HCT116 (cell line): ENCODE results near the gene HOXA13. TPM values are rescaled to one million over a fixed set of nuclear protein-coding genes. Genes with fewer than 3 reads are reported as not detected.

Experiments
- ATAC-seq: fragments of 200-7000 bp; cut with Tn5 transposase; 2 replicates; pipeline ENCODE4 v1.9.1; 2020; ENCODE audit warnings: mild to moderate bottlenecking, moderate library complexity
- BruUV-seq: library from RNA; stranded (reverse); fragments of 400-500 nt; replicated peaks from 2 replicates; lab custom pipeline; 2021; lab: Mats Ljungman, UMichigan
- CTCF ChIA-PET: fragments of 300-600 bp; sonication (Branson Sonifier 250); formaldehyde crosslinking; loops from one replicate; lab custom pipeline; 2021; ENCODE audit warnings: antibody characterized with exemption; lab: Charles Lee
- POLR2A ChIA-PET: fragments of 300-600, 350-600 bp; sonication (Branson Sonifier 250); formaldehyde crosslinking; loops from one replicate; lab custom pipeline; 2021; ENCODE audit warnings: antibody characterized with exemption; lab: Charles Lee
- RAD21 ChIA-PET, 2 experiments: fragments of 300-600 bp; sonication (Branson Sonifier 250); formaldehyde crosslinking; loops; one replicate each; lab custom pipeline; 2023; ENCODE audit warnings: low total read pairs in 2 of 2; ENCODE audit not compliant: uncharacterized antibody in 2 of 2, unreplicated experiment in 2 of 2, low non-redundant PET in 1 of 2; lab: Charles Lee
- DNase-seq: peaks from one replicate; pipeline ENCODE4 v3.0.0-alpha.2; 2010; ENCODE audit warnings: low read depth, low spot score
- H2AFZ ChIP-seq: fragments of 200-600 bp; shearing (Covaris generic), sonication (generic); 2 replicates; pipeline ENCODE4 v1.6.1; 2017; ENCODE audit warnings: low read depth, mixed run types, mixed read lengths, antibody characterized with exemption, low read length; ENCODE audit not compliant: poor library complexity, severe bottlenecking
- H3K27ac ChIP-seq: 2 replicates; pipeline ENCODE4 v1.5.1; 2012; ENCODE audit warnings: low read depth, low read length
- H3K27me3 ChIP-seq: fragments of 200-600 bp; sonication (generic); 2 replicates; pipeline ENCODE4 v1.6.1; 2016; ENCODE audit warnings: mixed run types, low read length, mixed read lengths; ENCODE audit not compliant: insufficient read depth
- H3K36me3 ChIP-seq, 2 experiments: fragments of 200-500 bp in 1 of 2; fragments of 200-600 bp in 1 of 2; sonication (Bioruptor generic) in 1 of 2; sonication (generic) in 1 of 2; 2 replicates each; pipeline versions ENCODE4 v1.5.1 to v1.6.1; 2014 to 2016; ENCODE audit warnings: low read length in 2 of 2, inconsistent platforms in 1 of 2, mixed read lengths in 1 of 2, mixed run types in 1 of 2; ENCODE audit not compliant: insufficient read depth in 2 of 2, control insufficient read depth in 1 of 2
- H3K4me1 ChIP-seq, 2 experiments: fragments of 200-600 bp in 1 of 2; sonication (generic) in 1 of 2; 2 replicates each; pipeline versions ENCODE4 v1.5.1 to v1.6.1; 2012 to 2017; ENCODE audit warnings: low read length in 2 of 2, inconsistent platforms in 1 of 2, mild to moderate bottlenecking in 1 of 2, mixed read lengths in 1 of 2, mixed run types in 1 of 2, moderate library complexity in 1 of 2; ENCODE audit not compliant: insufficient read depth in 2 of 2, control insufficient read depth in 1 of 2
- H3K4me2 ChIP-seq: fragments of 200-600 bp; sonication (generic); 2 replicates; pipeline ENCODE4 v1.6.1; 2017; ENCODE audit warnings: mixed run types, low read length, mixed read lengths
- H3K4me3 ChIP-seq, 2 experiments: fragments of 200-600 bp in 1 of 2; sonication (generic) in 1 of 2; replicated peaks in 1 of 2; 2 replicates each; pipeline ENCODE4 v1.5.1; 2011 to 2016; ENCODE audit warnings: low read length in 2 of 2, control low read depth in 1 of 2, low read depth in 1 of 2, mild to moderate bottlenecking in 1 of 2, mixed read lengths in 1 of 2, mixed run types in 1 of 2
- H3K79me2 ChIP-seq: fragments of 200-600 bp; sonication (generic); 2 replicates; pipeline ENCODE4 v1.6.1; 2017; ENCODE audit warnings: mild to moderate bottlenecking, mixed run types, low read length, moderate library complexity, mixed read lengths; ENCODE audit not compliant: insufficient read depth
- H3K9ac ChIP-seq: fragments of 200-600 bp; sonication (generic); 2 replicates; pipeline ENCODE4 v1.6.1; 2016; ENCODE audit warnings: low read length, mixed read lengths
- H3K9me2 ChIP-seq: fragments of 200-600 bp; sonication (generic), shearing (Covaris generic); 2 replicates; pipeline ENCODE4 v1.6.1; 2017; ENCODE audit warnings: mixed run types, mild to moderate bottlenecking, moderate library complexity; ENCODE audit not compliant: insufficient read depth
- H3K9me3 ChIP-seq, 2 experiments: fragments of 200-500 bp in 1 of 2; fragments of 200-600 bp in 1 of 2; sonication (Bioruptor generic) in 1 of 2; sonication (generic) in 1 of 2; 2 replicates each; pipeline ENCODE4 v1.6.1; 2014 to 2017; ENCODE audit warnings: low read length in 2 of 2, mixed read lengths in 2 of 2, inconsistent platforms in 1 of 2, low read depth in 1 of 2, mild to moderate bottlenecking in 1 of 2, mixed run types in 1 of 2, moderate library complexity in 1 of 2; ENCODE audit not compliant: control insufficient read depth in 1 of 2, insufficient read depth in 1 of 2
- H4K20me1 ChIP-seq: fragments of 200-600 bp; sonication (generic), shearing (Covaris generic); 2 replicates; pipeline ENCODE4 v1.6.1; 2017; ENCODE audit warnings: mixed run types, mild to moderate bottlenecking, moderate library complexity; ENCODE audit not compliant: insufficient read depth
- ELF1 ChIP-seq: IDR thresholded peaks from 2 replicates; pipeline ENCODE4 v1.6.1; 2012; ENCODE audit warnings: low read depth, borderline replicate concordance
- POLR2A ChIP-seq: IDR thresholded peaks from 2 replicates; pipeline ENCODE4 v1.7.0; 2011; ENCODE audit warnings: borderline replicate concordance; ENCODE audit not compliant: insufficient read depth, insufficient read length; ENCODE audit errors: extremely low read depth
- POLR2AphosphoS5 ChIP-seq: IDR thresholded peaks from 2 replicates; pipeline ENCODE4 v1.6.1; 2011; ENCODE audit warnings: mild to moderate bottlenecking, low read depth, low read length, moderate library complexity
- RAD21 ChIP-seq: IDR thresholded peaks from 2 replicates; pipeline ENCODE4 v1.6.1; 2012; ENCODE audit warnings: low read depth, mild to moderate bottlenecking
- SIN3A ChIP-seq: IDR thresholded peaks from 2 replicates; pipeline ENCODE4 v1.6.1; 2012; ENCODE audit warnings: low read depth
- SP1 ChIP-seq: IDR thresholded peaks from 2 replicates; pipeline ENCODE4 v1.6.1; 2012; ENCODE audit warnings: low read depth
- SRF ChIP-seq: IDR thresholded peaks from 2 replicates; pipeline ENCODE4 v1.6.1; 2012; ENCODE audit warnings: low read depth
- TCF7L2 ChIP-seq: IDR thresholded peaks from 2 replicates; pipeline ENCODE4 v1.7.0; 2011; ENCODE audit warnings: borderline replicate concordance, inconsistent platforms; ENCODE audit not compliant: insufficient read depth, insufficient read length; ENCODE audit errors: extremely low read depth
- ZFX ChIP-seq: fragments of 450-650 bp; IDR thresholded peaks from 2 replicates; pipeline ENCODE4 v1.6.1; 2017
- intact Hi-C: fragments of 100-400 bp; cut with micrococcal nuclease; formaldehyde crosslinking; loops from 2 replicates; pipeline ENCODE4 v1.10.0; 2022
- total RNA-seq: library from RNA; stranded (reverse); gene quantifications from one replicate; pipeline ENCODE4 v1.2.1, GENCODE V29; 2021; ENCODE audit not compliant: unreplicated experiment
- TF ChIP-seq, protein P1 (sequence below), 3 experiments: fragments of 200-600 bp in 1 of 3; sonication (generic) in 1 of 3; IDR thresholded peaks in 2 of 3; conservative IDR thresholded peaks in 1 of 3; 2 replicates each; pipeline ENCODE4 v1.5.1; 2012 to 2017; ENCODE audit warnings: low read depth in 2 of 3, low read length in 2 of 3, antibody characterized with exemption in 1 of 3, borderline replicate concordance in 1 of 3, control low read depth in 1 of 3, mild to moderate bottlenecking in 1 of 3, mixed read lengths in 1 of 3, mixed run types in 1 of 3, moderate library complexity in 1 of 3; ENCODE audit not compliant: insufficient read depth in 1 of 3

Gene HOXA13
- total RNA-seq, 1 experiment from 2014 or later = 3.6 TPM

DNA sequence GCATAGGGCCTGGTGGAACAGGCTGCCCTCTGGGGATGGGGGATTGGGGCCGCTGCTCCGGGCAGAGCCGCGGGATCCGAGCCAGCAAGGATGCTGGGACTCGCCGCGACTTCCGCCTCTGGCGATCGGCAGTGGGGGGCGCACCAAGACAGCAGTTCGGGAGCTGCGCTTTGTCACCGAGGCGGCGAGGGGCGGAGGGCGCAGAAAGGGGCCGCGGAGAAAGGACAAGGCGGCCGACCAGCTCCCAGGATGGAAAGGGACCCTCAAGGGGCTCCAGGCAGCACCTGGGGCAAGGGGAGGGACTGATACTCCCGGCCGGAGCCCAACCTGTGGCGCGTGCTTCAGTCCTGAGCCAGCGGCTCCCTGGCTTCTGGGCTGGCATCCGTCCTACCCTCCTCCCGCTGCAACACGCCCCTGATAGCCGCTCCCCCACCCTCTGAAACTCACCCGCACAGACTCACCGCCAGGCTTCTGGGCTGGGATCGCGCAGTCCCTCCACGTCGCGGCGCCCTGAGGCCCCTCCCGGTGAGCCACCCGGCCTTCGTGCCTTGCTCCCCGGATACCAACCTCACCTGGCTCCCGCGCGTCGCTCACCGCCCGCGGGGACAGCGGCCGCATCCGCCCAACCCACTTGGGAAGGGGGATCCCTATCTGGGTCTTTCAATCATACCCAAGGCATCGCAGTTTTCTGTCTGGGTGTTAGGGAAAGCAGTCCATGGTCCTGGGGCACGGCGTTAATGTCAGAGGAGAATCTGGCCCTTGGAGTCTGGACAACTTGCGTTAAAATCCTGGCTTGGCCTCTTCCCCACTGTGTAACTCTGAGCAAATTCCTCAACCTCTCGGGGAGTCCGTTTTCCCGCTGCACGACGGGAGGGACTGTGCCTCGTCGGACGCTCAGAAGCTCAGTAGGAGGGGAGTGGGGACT is 35.8 kb upstream of the HOXA13 start:
- Histone ChIP-seq H3K9me2 (no peaks in the 10 kb centered on the region), H3K9ac (peak overlapping the region; percentile 61), H3K79me2 (no peaks in the 10 kb centered on the region), H3K27ac (peak overlapping the region; percentile 19; the same call in 1 of the 2 replicates), H3K9me3 (no peaks in the 10 kb centered on the region), H3K36me3 (no peaks in the 10 kb centered on the region), H3K4me1 (peaks cover 0 to 16% of the 10 kb centered on the region in 2 experiments; a peak in 2 of 4 replicates), H3K4me3 (peak overlapping the region; percentile 57 to 66), H2AFZ (peak overlapping the region; percentile 95), H4K20me1 (no peaks in the 10 kb centered on the region), H3K4me2 (peak overlapping the region; percentile 89), H3K27me3 (no peaks in the 10 kb centered on the region)
- peak; percentile 16 for DNase-seq
- intact Hi-C loops = loop anchor here (1.0 kb wide), 2 partner anchors 341 to 370 kb away; no protein-coding TSS in a partner anchor
- TF ChIP-seq SP1 = no peak
- peak; percentile 24; the same call in 1 of the 2 replicates for TF ChIP-seq ZFX
- TF ChIP-seq, protein P1, sequence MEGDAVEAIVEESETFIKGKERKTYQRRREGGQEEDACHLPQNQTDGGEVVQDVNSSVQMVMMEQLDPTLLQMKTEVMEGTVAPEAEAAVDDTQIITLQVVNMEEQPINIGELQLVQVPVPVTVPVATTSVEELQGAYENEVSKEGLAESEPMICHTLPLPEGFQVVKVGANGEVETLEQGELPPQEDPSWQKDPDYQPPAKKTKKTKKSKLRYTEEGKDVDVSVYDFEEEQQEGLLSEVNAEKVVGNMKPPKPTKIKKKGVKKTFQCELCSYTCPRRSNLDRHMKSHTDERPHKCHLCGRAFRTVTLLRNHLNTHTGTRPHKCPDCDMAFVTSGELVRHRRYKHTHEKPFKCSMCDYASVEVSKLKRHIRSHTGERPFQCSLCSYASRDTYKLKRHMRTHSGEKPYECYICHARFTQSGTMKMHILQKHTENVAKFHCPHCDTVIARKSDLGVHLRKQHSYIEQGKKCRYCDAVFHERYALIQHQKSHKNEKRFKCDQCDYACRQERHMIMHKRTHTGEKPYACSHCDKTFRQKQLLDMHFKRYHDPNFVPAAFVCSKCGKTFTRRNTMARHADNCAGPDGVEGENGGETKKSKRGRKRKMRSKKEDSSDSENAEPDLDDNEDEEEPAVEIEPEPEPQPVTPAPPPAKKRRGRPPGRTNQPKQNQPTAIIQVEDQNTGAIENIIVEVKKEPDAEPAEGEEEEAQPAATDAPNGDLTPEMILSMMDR (IDR thresholded peaks at IDR 0.05 in 2 of 3, conservative IDR thresholded peaks at IDR 0.05 in 1 of 3; ENCODE audit: borderline replicate concordance in 1 of 3, insufficient read depth in 1 of 3, low read depth in 2 of 3, low read length in 2 of 3) = peak; percentile 48 to 73 (median 57); a peak in 5 of 6 replicates
- TF ChIP-seq SRF = no peak
- TF ChIP-seq TCF7L2 = peak; percentile 50
- peak; percentile 66 for TF ChIP-seq ELF1
- peak; percentile 34 for TF ChIP-seq POLR2A
- peak; percentile 93 for TF ChIP-seq RAD21
- TF ChIP-seq POLR2AphosphoS5 = peak; percentile 53
- no peak for TF ChIP-seq SIN3A
- ChIA-PET POLR2A (no interaction called here), RAD21 (interaction anchor here in 1 of 2 experiments (0.6 to 1.2 kb wide), 2 partner anchors 40 to 53 kb away, joined by 3 read pairs; no protein-coding TSS in a partner anchor), CTCF (interaction anchor here (1.2 to 2.2 kb wide), 2 partner anchors 300 to 371 kb away, joined by 3 to 9 read pairs; no protein-coding TSS in a partner anchor)
- peak; percentile 91 for ATAC-seq
- BruUV-seq = no TSS peak
